BJ (cell line): ENCODE data around the gene CSE1L. TPM values are rescaled to one million over a fixed set of nuclear protein-coding genes. Genes with fewer than 3 reads are reported as not detected.

ENCODE experiments used
- CTCF ChIA-PET: fragments of 350-600 bp; formaldehyde crosslinking; extraction: SDS; loops from one replicate; lab custom pipeline; 2021; ENCODE audit warnings: antibody characterized with exemption, inconsistent platforms; lab: Yijun Ruan, JAX
- POLR2A ChIA-PET: fragments of 300-600 bp; sonication (Branson Sonifier 250); formaldehyde crosslinking; extraction: SDS; loops from one replicate; lab custom pipeline; 2021; ENCODE audit warnings: antibody characterized with exemption; lab: Charles Lee
- DNase-seq: peaks from one replicate; pipeline ENCODE4 v3.0.0-alpha.2; 2011; ENCODE audit warnings: low read depth
- H3K27me3 ChIP-seq: 2 replicates; pipeline ENCODE4 v1.6.0; 2011; ENCODE audit warnings: low read length; ENCODE audit not compliant: control insufficient read depth, insufficient read depth
- H3K36me3 ChIP-seq: 2 replicates; pipeline ENCODE4 v1.5.1; 2011; ENCODE audit warnings: low read length; ENCODE audit not compliant: control insufficient read depth, insufficient read depth
- H3K4me3 ChIP-seq: 2 replicates; pipeline ENCODE4 v1.5.1; 2011; ENCODE audit warnings: low read depth, mild to moderate bottlenecking, control low read depth, low read length
- CTCF ChIP-seq: IDR thresholded peaks from 2 replicates; pipeline ENCODE4 v1.5.1; 2011; ENCODE audit warnings: low read depth, mild to moderate bottlenecking, control low read depth, inconsistent platforms, low read length, moderate library complexity; ENCODE audit not compliant: insufficient read depth
- polyA plus RNA-seq: library from polyadenylated mRNA; depleted of rRNA; stranded (reverse); fragments of >200 nt; gene quantifications from 2 replicates; pipeline ENCODE4 v1.2.3, GENCODE V29; 2011

Gene CSE1L
- polyA plus RNA-seq, 1 experiment, result 21.7 TPM

- no peaks in the 10 kb centered on the region; the same call in 1 of the 2 replicates for H3K36me3 ChIP-seq
- POLR2A ChIA-PET, result no interaction called here
- CTCF ChIA-PET, result no interaction called here
These were observed 3.1 kb upstream of the CSE1L start for GRCh38 chr20:49043000-49043399.

GRCh38 chr20:49045440-49046086, 549 bp upstream of the CSE1L start:
- ChIA-PET CTCF (interaction anchor here (1.3 kb wide), 1 partner anchor 13 kb away, joined by 3 read pairs; no protein-coding TSS in a partner anchor), POLR2A (no interaction called here)
- TF ChIP-seq CTCF, result no peak
- Histone ChIP-seq H3K4me3 (peak overlapping the region; percentile 97), H3K27me3 (no peaks in the 10 kb centered on the region), H3K36me3 (no peaks in the 10 kb centered on the region)
- DNase-seq, result no peak

More at GRCh38 chr20:49043000-49043399, 3.1 kb upstream of the CSE1L start:
- no peak for DNase-seq
- TF ChIP-seq CTCF, result no peak
- Histone ChIP-seq H3K27me3 (no peaks in the 10 kb centered on the region), H3K4me3 (no peak overlapping the region)

- TF ChIP-seq CTCF, result no peak
- Histone ChIP-seq H3K27me3 (no peaks in the 10 kb centered on the region), H3K36me3 (no peaks in the 10 kb centered on the region; the same call in 1 of the 2 replicates), H3K4me3 (no peak overlapping the region)
- ChIA-PET CTCF (no interaction called here), POLR2A (no interaction called here)
- DNase-seq, result no peak
These were observed 6.2 kb downstream of the CSE1L start for GRCh38 chr20:49052334-49052733.

- no peak overlapping the region for H3K4me3 ChIP-seq
- TF ChIP-seq CTCF, result no peak
- DNase-seq, result no peak
- ChIA-PET POLR2A (no interaction called here), CTCF (no interaction called here)
- H3K27me3 ChIP-seq, result no peaks in the 10 kb centered on the region
- H3K36me3 ChIP-seq, result no peaks in the 10 kb centered on the region; the same call in 1 of the 2 replicates
These were observed 8.0 kb downstream of the CSE1L start for GRCh38 chr20:49054056-49054643.

GRCh38 chr20:49063279-49063678, 17.2 kb downstream of the CSE1L start:
- ChIA-PET POLR2A (no interaction called here), CTCF (interaction anchor here (1.1 to 1.4 kb wide), 2 partner anchors 15 to 69 kb away, joined by 3 to 6 read pairs; no protein-coding TSS in a partner anchor)
- TF ChIP-seq CTCF, result no peak
- DNase-seq, result no peak
- no peak overlapping the region for H3K4me3 ChIP-seq
- no peaks in the 10 kb centered on the region for H3K27me3 ChIP-seq
- peaks cover 6% of the 10 kb centered on the region for H3K36me3 ChIP-seq
